ENCODE results near the gene CEACAM18. TPM values are rescaled to one million over a fixed set of nuclear protein-coding genes. Genes with fewer than 3 reads are reported as not detected.
"Not testable (repeated sequence)": the region's sequence is repeated elsewhere in the genome, so short reads cannot be mapped to it uniquely, and the experiment has no call there.

CEACAM18 gene
- total RNA-seq, 2 donors from 2014 or later, result not detected

DNA sequence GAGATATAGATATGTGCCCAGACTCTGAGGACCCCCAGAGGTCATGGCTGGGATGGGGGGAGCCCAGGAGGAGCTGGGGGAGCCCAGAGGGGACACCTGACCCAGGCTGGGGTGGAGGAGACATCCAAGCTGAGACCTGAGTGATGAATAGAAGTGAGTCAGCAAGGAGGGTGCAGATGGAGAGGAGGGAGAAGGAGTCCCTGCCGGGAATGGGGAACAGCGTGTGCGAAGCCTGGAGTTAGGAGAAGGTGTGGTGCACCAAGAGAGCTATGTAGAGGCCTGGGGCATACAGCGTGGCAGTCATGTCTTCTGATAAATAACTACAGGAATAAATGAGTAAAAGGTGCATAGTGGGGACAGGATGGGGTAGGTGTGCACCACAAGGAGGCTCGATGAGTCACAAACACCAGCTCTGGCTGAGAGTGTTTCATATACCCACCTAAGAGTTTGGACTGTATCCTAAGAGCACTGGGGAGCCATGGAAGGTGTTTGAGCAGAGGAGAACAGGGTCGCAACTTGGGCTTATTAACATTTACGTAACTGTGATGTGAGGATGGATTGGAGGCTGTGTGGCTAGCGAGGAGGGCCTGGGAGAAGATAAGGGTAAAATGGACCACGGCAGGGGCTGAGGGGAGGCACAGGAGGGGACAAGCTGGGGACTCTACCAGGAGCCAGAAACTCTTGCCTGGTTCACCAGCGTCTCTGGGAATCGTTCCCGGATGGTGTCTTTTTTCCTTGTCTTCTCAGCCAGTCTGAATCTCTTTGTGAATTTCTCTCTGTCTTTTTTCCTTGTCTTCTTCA lies 1.4 kb downstream of the CEACAM18 start:
- intact Hi-C loops (cut with DNase I), result loop anchor here in 1 of 2 donors (10.0 kb wide), 1 partner anchor 175 kb away; no protein-coding TSS in a partner anchor
- DNase-seq (no peak), ATAC-seq (no peak)

DNA sequence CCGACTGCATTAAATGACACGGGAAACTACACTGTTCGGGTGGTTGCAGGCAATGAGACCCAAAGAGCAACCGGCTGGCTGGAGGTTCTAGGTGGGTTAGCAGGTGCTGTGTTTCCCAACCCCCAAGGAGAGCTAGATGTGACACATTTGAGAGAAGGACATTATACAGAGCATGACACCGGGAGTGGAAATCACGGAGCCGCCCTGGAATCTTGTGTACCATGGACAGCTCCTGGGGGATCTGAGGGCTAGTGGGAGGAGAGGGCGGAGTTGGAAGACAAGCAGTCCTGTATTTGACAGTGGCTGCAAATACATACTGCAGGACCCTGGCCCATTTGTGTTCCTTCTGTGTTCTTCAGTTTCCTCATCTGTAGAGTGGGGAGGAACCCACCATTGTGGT lies 2.3 kb downstream of the CEACAM18 start:
- ATAC-seq, result no peak
- intact Hi-C loops (cut with DNase I), result no loop called here
- no peak for DNase-seq

DNA sequence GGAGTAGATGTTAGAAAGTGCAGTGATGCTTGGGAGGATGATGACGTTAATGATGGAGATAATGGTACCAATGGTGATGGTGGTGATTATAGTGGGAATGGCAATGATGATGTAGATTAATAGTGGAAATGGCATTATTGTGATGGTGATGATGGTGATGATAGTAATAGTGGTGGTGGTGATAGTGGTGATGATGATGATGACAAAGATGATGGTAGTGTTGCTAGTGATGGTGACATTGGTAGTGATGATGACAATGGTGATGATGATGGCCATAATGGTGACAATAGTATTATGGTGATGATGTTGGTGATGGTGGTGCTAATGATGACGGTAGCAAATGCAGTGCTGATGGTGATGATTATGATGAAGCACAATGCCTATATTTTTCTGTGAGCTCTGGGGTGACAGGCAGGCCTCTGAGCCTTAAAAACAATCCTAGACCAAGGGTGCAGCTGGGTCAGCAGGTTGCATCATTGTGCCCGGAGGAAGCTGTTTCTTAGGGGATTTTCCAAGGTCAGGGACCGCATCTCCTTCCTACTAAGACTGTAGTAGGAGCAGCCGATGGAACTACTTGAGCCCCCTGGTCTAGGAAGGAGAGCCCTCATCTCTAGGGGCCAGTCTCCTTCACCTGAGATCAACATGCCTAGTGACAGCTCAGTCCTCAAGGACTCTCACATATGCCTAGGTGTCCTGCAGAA lies 7.8 kb downstream of the CEACAM18 start:
- no peak for ATAC-seq

DNA sequence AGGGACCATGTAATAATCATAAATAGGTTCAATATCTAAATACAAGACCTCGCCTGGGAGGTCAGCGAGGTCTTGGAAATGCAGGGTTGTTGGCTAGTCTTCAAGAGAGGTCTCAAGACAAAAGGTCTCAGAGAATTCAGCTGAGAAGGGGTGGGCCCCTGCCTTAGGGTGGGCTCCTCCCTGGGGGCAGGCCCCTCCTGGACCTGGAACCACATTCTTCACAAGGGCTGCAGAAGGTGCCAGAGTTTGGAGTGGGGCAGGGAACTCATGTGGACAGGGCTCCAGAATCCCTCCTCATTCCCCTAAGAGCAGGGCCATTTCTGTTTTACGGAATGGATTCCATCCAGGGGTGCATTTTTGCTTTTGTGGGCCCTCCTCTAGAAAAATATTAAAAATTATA lies 10.2 kb downstream of the CEACAM18 start:
- DNase-seq (no peak), ATAC-seq (no peak)
- intact Hi-C loops (cut with DNase I), result no loop called here

More for the DNA sequence above, 7.8 kb downstream of the CEACAM18 start:
- intact Hi-C loops (cut with DNase I), result no loop called here
- DNase-seq, result no peak

DNA sequence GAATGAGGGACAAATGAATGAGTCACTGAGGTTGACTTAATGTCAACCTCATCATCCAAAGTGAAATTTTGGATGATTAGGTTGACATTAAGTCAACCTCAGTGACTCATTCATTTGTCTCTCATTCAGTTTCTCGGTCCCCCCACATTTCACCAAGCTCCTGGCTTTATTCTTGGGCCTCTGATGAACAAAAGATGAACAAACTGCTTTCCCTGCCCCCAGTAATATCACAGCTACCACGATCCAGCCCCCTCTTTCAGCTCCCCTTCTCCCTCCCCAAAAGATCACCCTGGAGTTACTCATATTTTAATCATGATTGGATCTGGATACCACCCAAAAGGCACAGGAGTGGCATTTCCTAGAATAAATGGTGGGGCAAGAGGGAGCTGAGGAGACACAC lies 10.8 kb downstream of the CEACAM18 start:
- ATAC-seq (no peak), DNase-seq (no peak)
- intact Hi-C loops (cut with DNase I), result no loop called here

DNA sequence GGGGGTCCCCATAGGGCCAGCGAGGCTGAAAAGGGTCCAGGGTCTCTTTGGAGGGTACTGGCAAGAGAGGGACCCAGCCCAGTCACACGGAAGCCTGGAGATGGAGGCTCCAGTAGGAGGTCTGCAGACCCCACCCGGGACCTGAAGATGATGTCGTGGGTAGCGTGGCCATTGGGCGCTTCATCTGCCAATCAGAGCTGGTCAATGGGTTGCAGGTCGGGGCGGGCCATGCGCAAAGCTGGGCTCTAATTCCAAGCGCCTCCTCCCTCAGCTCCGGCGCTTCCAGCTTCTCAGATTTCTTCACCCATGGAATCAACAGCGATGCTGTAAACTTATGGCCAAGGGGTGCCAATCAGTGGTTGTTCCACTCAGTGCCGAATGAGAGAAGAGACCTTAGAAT lies 12.3 kb downstream of the CEACAM18 start:
- DNase-seq, result no peak
- intact Hi-C loops (cut with DNase I), result no loop called here
- ATAC-seq, result no peak

DNA sequence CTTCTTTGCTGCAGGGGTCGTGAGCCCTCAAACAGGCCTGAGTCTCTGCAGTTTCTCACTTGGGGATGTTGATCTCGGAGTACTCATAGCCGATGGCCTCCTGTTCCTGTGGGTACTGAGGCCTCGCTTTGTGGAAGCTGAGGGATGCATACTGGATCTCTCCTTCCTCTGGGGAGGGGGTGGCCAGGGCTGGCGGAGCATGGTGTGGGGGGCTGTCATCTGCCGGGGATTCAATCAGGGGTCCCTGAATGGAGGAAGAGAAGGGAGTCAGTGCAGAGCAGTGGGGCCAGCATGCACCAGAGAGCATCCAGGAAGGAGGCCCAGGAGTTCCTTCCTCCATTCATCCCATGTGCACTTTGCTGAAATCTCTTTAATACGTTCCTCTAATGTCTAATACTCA lies 13.2 kb downstream of the CEACAM18 start:
- no peak for DNase-seq
- no peak for ATAC-seq
- intact Hi-C loops (cut with DNase I), result no loop called here

DNA sequence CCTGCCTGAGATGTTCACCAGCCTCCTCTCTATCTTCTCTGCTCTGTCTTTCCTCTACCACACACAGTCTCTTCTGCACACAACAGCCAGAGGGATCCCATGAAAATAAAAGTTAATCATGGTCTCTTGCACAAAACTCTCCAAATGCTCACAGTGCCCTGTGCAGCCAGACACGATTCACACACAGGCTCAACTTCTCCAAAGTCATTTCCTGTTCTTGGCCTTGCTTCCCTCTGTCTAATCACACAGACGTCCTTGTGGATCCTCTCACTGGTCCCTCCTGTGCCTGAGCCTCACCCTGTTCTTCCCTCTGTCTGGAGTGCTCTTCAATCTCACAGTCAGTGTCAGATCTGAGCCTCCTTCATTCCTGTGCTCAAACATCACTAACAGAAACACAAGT lies 15.4 kb downstream of the CEACAM18 start:
- no peak for DNase-seq
- peak in 1 of 2 donors; percentile 25 for ATAC-seq
- intact Hi-C loops (cut with DNase I), result no loop called here

DNA sequence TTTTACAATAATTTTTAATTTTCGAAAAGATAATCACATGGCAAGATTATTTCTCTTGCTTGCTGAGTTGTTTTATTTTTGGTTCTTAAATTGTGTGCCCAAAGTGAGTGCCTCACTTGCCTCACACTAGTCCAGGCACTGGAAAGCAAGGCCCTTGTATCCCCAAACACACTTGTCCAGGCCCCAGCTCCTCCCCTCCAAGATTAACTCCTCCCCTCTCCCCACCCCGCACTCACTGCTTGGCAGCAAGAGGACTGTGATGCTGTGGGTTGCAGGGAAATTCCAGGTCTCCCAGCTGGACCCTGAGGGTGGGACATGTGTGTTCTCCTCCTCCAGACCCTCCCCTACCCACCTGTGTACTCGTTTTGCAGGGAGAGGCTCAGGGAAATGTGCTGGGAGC lies 19.3 kb downstream of the CEACAM18 start:
- no peak for ATAC-seq
- DNase-seq, result no peak
- intact Hi-C loops (cut with DNase I), result no loop called here

DNA sequence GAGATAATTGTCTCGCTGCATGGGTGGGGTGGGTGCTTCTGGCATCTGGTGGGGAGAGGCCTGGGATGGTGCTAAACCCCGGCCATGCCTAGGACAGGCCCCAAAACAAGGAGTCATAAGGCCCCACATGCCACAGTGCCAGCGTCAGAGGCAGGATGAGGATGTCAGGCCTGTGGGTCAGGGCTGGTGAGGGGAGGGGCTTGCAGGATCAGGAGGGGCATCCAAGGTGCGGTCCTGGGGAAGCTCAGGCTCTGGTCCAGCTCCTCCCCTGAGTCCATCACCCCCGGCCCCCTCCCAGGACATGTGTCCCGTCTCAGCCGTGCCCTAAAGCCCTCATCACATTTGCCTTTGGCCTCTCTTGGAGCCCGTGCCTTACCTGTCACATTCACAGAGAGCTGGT lies 22.6 kb downstream of the CEACAM18 start:
- intact Hi-C loops (cut with DNase I); ATAC-seq; DNase-seq: not testable (repeated sequence)

DNA sequence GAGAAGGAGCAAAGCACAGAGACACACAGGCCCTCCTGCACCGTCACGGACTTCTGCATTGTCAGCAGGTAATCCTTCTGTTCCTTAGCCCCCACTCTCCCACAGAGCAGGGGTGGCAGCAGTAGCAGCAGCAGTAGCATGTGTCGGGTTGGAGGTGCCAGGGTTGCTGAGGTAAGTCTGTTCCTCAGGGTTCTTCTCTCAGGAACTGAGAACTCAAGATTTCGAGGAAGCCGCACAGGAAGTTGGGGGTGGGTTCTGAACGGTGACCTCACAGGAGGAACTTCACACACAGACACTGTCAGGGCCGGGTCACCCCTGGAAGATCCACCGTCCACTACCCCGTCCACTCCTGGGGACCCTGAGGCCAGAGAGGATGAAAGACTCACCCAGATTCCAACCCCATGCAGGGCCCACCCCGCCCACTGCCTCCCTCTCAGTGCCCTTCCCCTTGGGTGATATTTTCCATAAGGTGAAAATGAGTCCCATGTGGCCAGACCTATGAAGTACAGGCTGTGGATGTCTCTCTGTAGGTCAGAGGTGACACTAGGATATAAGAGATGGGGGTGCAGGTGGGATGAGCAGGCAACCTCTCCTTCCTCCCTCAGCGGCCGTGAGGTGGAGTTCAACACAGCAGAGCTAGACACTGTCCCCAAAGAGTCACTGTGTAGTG lies 23.4 kb downstream of the CEACAM18 start, which contains the start of gene SIGLEC12:
Gene SIGLEC12, minus strand, starts transcription at position 207 of the 670 bp plus-strand sequence. Its CDS starts 67 bp downstream, at position 140.
- ATAC-seq, result peak; percentile 49 to 59
- DNase-seq, result no peak
- intact Hi-C loops (cut with DNase I), result no loop called here

DNA sequence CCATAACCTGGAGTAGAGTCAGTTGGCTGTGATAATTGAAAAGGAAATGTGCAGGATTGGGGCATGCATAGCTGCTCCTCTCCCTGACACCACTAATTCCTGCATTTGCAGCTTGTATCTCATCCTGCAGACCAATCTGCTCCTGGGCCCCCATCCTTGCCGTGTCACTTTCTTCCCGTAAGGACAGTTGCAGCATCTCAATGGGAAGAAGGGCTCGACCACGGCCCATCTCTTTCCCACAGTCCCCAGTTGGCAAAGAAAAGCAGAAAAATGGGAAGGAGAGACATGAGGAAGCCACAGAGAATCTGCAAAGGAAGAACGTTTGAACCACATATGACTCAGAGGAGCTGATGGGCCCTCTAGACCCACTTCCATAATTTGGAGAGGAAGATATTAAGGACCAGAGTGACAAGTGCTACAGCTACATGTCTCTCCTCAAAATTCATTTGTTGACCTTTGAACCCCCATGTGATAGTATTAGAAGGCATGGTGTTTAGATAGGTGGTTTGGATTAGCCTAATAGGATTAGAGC lies 25.0 kb downstream of the CEACAM18 start:
- no peak for DNase-seq
- intact Hi-C loops (cut with DNase I), result no loop called here
- peak in 1 of 2 donors; percentile 27 for ATAC-seq

DNA sequence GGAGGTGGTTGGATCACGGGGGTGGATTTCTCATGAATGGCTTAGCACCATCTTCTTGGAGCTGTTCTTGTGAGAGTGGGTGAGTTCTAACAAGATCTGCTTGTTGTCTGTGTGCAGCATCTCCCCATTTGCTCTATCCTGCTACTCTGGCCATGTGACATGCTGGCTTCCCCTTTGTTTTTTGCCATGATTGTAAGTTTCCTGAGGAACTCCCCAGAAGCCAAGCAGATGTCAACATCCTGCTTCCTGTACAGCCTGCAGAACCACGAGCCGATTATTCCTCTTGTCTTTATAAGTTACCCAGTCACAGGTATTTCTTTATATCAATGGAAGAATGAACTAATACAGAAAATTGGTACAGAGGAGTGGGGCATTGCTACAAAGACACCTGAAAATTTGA lies 25.6 kb downstream of the CEACAM18 start:
- DNase-seq, result no peak
- intact Hi-C loops (cut with DNase I), result no loop called here
- no peak for ATAC-seq

DNA sequence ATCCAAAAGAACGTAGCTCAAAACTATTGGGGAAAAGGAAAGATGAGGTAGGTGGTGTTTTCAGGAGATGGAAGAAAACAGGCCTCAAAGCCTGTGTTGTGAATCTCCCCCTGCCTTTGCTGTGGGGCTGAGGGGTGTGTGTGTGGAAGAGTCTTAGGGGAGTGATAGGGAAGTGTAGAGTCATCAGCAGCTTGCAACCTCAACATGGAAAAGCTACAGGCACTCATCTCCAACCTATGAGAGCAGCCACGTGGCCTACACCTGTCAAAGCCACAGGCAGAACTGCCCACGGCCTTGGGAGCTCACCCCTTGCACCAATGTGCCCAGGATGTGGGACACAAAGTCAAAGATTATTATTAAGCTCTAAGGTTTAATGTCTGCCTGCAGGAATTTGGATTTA lies 27.6 kb downstream of the CEACAM18 start:
- intact Hi-C loops (cut with DNase I), result no loop called here
- no peak for DNase-seq
- no peak for ATAC-seq

DNA sequence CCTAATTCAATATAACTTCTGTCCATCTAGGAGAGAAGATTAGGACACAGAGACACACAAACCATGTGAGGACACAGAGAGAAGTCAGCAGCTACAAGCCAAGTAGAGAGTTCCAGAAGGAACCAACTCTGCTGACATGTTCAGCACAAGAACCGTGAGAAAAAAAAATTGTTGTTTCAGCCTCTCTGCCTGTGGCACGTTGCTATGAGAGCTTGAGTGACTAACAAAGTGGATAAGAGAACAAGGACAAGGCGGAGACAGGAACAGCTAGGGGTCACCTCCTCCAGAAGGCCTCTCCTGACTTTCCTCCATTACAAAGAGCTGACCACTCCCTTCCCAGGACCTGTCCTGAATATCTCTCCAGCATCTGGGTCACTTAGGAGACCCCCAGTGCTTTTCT lies 28.9 kb downstream of the CEACAM18 start:
- intact Hi-C loops (cut with DNase I), result no loop called here
- ATAC-seq (peak in 1 of 2 donors; percentile 26), DNase-seq (no peak)

DNA sequence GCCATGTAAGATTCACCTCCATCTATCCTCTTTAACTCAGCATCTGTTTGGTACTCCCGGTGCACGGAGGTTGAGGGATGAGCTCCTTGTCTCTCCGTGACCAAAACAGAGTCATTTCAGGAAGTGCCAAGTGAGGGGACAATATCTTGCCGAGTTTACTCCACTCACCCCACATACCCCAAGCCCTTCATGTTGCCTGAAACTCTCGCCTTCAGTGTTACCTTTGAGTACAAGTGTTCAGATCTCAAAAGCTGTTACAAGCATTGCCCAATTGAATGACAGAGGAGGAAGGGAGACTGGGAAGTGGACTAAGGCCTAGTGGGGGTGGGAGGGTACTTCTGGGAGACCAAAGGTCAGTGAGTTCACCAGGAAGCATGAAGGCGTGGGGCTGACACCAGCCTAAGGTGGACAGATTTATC lies 29.3 kb downstream of the CEACAM18 start:
- no peak for DNase-seq
- ATAC-seq, result no peak
- intact Hi-C loops (cut with DNase I), result no loop called here

DNA sequence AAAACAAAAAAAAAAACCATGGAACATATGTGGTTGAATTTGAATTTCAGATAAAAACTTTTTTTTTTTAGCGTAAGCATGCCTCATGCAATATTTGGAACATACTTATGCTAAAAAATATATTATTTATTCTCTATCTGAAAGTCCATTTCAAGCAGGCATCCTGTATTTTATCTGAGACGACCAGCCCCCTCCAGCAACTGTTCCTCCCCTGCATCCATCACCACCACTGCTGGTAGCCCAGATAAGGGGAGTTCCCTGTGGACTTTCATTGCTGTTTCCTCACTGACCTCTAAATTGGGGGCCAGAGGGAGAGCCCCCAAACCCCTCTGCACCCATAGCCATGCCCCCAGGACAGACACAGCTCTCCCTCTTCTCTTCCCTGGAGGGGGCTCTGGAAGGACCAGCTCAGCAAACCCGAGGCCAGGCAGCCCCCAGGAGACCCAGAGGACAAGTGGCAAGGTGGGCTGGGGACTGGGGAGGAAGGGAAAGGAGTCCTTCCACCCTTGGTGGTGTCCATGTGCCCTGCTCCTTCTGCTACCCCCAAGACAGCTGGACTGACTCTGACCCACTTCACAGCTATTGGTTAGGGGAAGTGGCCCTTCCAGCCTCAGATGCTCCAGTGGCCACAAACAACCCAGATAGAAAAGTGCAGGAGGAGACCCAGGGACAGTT lies 29.9 kb downstream of the CEACAM18 start:
- intact Hi-C loops (cut with DNase I), result no loop called here
- no peak for ATAC-seq
- no peak for DNase-seq

DNA sequence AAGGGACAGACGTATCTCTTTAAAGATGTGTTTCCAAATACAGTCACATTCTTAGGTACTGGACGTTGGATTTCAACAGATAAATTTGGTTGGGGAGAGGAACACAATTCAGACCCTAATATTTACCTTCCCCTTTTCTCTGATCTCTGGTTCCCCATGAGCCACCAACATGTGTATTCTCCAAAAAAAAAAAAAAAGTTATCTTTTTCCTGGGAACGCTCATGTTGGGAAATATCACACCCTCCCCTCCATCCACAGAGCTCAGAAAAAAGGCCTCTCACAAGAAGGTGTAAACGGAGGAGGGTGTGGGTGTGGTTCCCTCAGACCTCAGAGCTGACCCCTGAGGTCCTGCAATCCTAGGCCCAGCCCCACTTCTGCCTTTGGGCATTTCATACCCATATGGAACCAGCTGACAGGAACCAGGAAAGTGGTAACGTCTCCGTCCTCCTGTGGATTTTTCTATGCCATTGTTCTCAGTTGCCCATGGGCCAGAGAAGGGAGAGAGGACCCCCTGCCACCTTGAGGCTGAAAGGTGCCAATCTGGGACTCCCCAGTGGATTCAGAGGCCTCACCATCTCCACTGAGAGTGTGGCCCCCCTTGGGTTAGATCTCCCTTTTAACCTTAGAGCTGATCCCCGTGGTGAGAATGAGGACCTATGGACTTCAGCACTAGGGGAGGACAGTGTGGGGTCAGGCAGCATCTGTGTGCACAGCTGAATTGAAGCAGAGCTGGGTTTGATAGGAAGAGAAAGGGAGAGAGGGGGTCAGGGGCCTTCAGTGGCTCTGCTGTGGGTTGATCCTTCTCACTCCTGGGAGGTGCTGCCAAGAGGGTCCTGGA lies 31.7 kb downstream of the CEACAM18 start:
- no peak for ATAC-seq
- no peak for DNase-seq
- intact Hi-C loops (cut with DNase I), result no loop called here
